Nephron progenitor cell (in vitro differentiated cells): ENCODE results near the gene KITLG.
A peak's percentile ranks its signal among the peaks of the same experiment; 100 is the strongest.
"Not testable (repeated sequence)": the region's sequence is repeated elsewhere in the genome, so short reads cannot be mapped to it uniquely, and the experiment has no call there.

Experiments
- DNase-seq: peaks from one replicate; pipeline ENCODE4 v3.0.0; 2021
- H3K27ac Mint-ChIP-seq: 2 replicates; pipeline ENCODE4 v1.8.0; 2021; ENCODE audit warnings: mild to moderate bottlenecking, moderate library complexity, mixed read lengths
- H3K27me3 Mint-ChIP-seq: 2 replicates; pipeline ENCODE4 v1.8.0; 2021; ENCODE audit warnings: mild to moderate bottlenecking, low read depth, mixed read lengths; ENCODE audit not compliant: poor library complexity
- H3K36me3 Mint-ChIP-seq: 2 replicates; pipeline ENCODE4 v1.8.0; 2021; ENCODE audit warnings: low read depth, mixed read lengths
- H3K4me1 Mint-ChIP-seq: 2 replicates; pipeline ENCODE4 v1.8.0; 2021; ENCODE audit warnings: mixed read lengths
- H3K4me3 Mint-ChIP-seq: 2 replicates; pipeline ENCODE4 v1.8.0; 2021; ENCODE audit warnings: mild to moderate bottlenecking, moderate library complexity, mixed read lengths
- H3K9me3 Mint-ChIP-seq: 2 replicates; pipeline ENCODE4 v1.8.0; 2021; ENCODE audit warnings: mild to moderate bottlenecking, moderate library complexity, mixed read lengths
- TF ChIP-seq, protein P1 (sequence below): fragments of 200-600 bp; sonication (generic); IDR thresholded peaks from 2 replicates; pipeline ENCODE4 v1.5.0; 2021; ENCODE audit warnings: antibody characterized with exemption

The KITLG gene

DNA sequence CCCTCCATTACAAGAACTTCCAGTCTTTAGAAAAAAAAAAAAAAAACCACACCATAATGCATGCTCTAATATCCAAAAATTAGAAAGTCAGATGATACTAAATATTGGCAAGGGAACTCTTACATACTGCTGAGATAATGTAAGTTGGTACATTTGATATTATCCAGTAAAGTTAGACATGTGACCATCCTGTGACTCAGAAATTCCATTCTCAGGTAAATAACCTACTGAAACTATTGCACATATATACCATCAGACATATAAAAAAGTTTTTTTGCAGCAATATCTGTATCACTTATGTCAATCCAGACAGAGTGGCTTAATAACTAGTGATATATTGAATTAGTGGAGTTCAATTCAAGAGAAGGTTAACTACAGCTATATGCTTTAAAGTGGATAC, 63.5 kb downstream of the KITLG start:
- Mint-ChIP-seq H3K9me3 (no peaks in the 10 kb centered on the region), H3K4me3 (no peak overlapping the region)
- TF ChIP-seq, protein P1, sequence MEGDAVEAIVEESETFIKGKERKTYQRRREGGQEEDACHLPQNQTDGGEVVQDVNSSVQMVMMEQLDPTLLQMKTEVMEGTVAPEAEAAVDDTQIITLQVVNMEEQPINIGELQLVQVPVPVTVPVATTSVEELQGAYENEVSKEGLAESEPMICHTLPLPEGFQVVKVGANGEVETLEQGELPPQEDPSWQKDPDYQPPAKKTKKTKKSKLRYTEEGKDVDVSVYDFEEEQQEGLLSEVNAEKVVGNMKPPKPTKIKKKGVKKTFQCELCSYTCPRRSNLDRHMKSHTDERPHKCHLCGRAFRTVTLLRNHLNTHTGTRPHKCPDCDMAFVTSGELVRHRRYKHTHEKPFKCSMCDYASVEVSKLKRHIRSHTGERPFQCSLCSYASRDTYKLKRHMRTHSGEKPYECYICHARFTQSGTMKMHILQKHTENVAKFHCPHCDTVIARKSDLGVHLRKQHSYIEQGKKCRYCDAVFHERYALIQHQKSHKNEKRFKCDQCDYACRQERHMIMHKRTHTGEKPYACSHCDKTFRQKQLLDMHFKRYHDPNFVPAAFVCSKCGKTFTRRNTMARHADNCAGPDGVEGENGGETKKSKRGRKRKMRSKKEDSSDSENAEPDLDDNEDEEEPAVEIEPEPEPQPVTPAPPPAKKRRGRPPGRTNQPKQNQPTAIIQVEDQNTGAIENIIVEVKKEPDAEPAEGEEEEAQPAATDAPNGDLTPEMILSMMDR: no peak

DNA sequence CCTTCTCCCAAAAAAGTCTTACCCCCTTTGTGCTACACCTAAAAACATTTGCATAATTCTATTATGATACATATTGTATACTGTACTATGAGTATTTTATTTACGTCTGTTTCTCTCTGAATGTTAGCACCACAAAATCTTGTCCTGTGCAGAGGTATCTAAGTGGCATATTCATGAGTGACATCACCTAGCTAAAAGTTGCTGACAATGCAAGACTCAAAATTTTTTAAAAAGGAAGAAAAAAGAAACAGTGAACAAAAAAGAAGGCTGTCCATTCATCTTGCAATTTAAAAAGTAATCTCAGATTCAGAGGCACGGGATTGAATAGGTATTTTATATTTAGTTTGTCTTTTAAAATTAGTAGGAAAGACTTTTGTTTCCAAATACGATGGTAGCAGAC, 69.4 kb downstream of the KITLG start:
- H3K36me3 Mint-ChIP-seq: no peaks in the 10 kb centered on the region
- H3K27me3 Mint-ChIP-seq: no peaks in the 10 kb centered on the region
- no peak overlapping the region for H3K4me3 Mint-ChIP-seq
- peaks cover 2% of the 10 kb centered on the region for H3K4me1 Mint-ChIP-seq
- H3K27ac Mint-ChIP-seq: no peak overlapping the region
- H3K9me3 Mint-ChIP-seq: no peaks in the 10 kb centered on the region
- DNase-seq: no peak
- TF ChIP-seq, protein P1: no peak

More for the DNA sequence above, 63.5 kb downstream of the KITLG start:
- Mint-ChIP-seq H3K4me1 (no peaks in the 10 kb centered on the region), H3K27ac (no peak overlapping the region), H3K36me3 (no peaks in the 10 kb centered on the region), H3K27me3 (no peaks in the 10 kb centered on the region)
- DNase-seq: no peak

DNA sequence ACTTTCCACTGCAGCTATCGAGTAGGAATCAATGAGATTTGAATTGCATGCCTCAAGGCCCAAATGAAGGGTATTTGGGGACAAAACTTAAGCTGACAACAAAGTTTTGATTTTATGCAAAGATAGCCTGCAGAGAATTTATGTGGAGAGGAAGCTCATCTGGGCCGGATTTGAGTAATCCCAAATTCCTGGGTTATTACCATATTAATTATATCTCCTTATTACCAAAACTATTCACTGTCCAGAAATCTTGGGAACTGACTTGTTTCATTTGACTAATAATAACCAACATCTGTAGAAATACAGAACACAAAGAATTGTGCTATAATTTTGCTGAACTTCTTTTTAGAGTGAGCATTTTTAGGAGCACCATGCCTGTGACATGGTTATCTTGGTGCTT, 70.4 kb downstream of the KITLG start:
- H3K27me3 Mint-ChIP-seq: no peaks in the 10 kb centered on the region
- H3K4me1 Mint-ChIP-seq: peaks cover 10% of the 10 kb centered on the region
- H3K27ac Mint-ChIP-seq: no peak overlapping the region
- no peak for DNase-seq
- peaks cover 4% of the 10 kb centered on the region for H3K36me3 Mint-ChIP-seq
- TF ChIP-seq, protein P1: no peak
- H3K9me3 Mint-ChIP-seq: no peaks in the 10 kb centered on the region
- no peak overlapping the region for H3K4me3 Mint-ChIP-seq

DNA sequence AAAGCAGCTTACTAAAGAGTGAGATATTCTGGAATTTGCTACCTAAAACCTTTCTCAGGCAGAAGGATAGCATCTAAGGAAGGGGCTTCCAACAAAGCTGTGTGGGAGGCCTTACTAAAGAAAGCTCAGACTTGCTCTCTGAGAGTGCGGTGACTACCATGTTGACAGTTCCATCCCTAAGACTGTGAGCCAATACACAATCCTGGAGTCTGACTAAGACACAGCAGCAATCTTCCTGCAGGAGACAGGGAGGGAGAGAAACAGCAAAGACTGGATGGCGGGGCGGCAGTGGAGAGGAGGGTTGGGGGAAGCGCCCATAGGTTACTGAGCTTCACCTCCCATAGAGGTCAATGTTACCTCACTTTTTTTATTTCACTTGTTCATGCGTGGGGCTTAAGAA, 70.9 kb downstream of the KITLG start:
- Mint-ChIP-seq H3K27me3 (peaks cover under 1% of the 10 kb centered on the region), H3K36me3 (peaks cover 4% of the 10 kb centered on the region), H3K4me1 (peaks cover 10% of the 10 kb centered on the region), H3K4me3 (no peak overlapping the region), H3K9me3 (no peaks in the 10 kb centered on the region), H3K27ac (no peak overlapping the region)
- TF ChIP-seq, protein P1: no peak
- DNase-seq: no peak

DNA sequence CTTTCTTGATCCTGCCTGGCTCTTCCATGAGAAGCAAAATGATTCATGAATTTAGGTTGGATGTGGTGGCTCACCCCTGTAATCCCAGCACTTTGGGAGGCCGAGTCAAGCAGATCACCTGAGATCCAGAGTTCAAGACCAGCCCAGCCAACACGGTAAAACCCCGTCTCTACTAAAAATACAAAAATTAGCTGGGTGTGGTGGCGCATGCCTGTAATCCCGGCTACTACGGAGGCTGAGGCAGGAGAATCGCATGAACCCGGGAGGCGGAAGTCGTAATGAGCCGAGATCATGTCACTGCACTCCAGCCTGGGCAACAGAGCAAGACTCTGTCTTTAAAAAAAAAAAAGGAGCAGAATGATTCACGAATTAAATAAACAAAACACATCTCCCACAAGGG, 72.4 kb downstream of the KITLG start:
- H3K4me1 Mint-ChIP-seq: peaks cover 19% of the 10 kb centered on the region
- not testable (repeated sequence) for H3K27me3 Mint-ChIP-seq, H3K36me3 Mint-ChIP-seq, DNase-seq, H3K4me3 Mint-ChIP-seq, H3K9me3 Mint-ChIP-seq
- peak overlapping the region; percentile 34 for H3K27ac Mint-ChIP-seq

DNA sequence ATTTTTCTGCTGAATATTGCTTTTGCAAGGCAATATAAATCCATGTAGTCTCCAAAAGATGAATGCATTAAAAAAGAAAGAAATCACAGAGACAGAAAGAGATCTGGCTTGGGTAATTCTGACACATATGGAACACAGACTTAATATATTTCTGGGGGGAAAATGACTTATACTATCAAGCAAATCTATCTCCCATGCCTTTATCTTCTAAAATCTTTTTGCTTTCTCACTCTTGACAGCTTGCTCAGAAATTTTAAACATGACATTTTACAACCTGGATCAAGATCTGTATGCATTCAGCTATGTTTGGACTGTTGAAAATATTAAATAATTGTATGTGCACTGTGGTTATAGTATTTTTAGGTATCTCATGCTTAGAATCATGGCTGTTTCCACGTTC, 73.0 kb downstream of the KITLG start:
- peaks cover 3% of the 10 kb centered on the region for H3K27me3 Mint-ChIP-seq
- H3K36me3 Mint-ChIP-seq: peaks cover 4% of the 10 kb centered on the region
- H3K4me3 Mint-ChIP-seq: no peak overlapping the region
- H3K27ac Mint-ChIP-seq: no peak overlapping the region
- peaks cover 24% of the 10 kb centered on the region for H3K4me1 Mint-ChIP-seq
- no peak for DNase-seq
- TF ChIP-seq, protein P1: no peak
- no peaks in the 10 kb centered on the region for H3K9me3 Mint-ChIP-seq
